ENCODE results near the gene ABTB2. TPM values are rescaled to one million over a fixed set of nuclear protein-coding genes. Genes with fewer than 3 reads are reported as not detected.

ABTB2 gene
- total RNA-seq (ENCODE audit: unreplicated experiment), result 72.8 TPM
- long read RNA-seq, full-length matches to known transcripts, result 3 of 7 reads
- long read RNA-seq, partial matches to known transcripts, result 2 of 7 reads
- long read RNA-seq, other reads (novel, unspliced or antisense), result 2 of 7 reads

DNA sequence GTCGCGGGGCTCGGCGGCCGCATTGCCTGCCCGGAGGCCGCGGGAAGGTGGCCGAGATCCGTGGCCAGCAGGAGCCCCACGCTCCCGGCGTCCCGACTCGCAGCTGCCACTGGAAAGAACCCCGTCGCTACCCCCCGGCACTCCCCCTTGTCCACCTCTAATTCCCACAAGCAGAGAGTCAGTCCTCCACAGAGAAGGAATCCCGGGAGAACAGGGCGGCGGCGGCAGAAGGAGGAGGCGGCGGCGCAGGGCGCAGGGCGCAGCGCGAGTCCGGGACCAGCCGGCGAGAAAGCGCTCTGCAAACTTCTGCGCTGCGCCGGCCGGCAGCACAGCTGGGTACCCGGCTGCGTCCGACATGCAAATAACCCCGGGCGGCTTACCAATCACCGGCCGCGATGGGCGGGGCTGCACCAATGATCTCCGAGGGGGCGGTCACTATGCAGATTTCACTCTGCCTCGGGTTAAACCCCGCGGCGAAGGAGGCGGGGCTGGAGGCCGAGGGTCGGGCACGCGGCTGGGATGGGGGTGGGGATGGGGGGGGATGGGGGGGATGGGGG lies at the start of gene ABTB2:
Gene ABTB2, minus strand, starts transcription at position 310 of the 557 bp plus-strand sequence.
- TF ChIP-seq, protein P1, sequence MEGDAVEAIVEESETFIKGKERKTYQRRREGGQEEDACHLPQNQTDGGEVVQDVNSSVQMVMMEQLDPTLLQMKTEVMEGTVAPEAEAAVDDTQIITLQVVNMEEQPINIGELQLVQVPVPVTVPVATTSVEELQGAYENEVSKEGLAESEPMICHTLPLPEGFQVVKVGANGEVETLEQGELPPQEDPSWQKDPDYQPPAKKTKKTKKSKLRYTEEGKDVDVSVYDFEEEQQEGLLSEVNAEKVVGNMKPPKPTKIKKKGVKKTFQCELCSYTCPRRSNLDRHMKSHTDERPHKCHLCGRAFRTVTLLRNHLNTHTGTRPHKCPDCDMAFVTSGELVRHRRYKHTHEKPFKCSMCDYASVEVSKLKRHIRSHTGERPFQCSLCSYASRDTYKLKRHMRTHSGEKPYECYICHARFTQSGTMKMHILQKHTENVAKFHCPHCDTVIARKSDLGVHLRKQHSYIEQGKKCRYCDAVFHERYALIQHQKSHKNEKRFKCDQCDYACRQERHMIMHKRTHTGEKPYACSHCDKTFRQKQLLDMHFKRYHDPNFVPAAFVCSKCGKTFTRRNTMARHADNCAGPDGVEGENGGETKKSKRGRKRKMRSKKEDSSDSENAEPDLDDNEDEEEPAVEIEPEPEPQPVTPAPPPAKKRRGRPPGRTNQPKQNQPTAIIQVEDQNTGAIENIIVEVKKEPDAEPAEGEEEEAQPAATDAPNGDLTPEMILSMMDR (IDR thresholded peaks at IDR 0.05; ENCODE audit: unreplicated experiment), result no peak
- Mint-ChIP-seq H3K36me3 (ENCODE audit: low read depth, unreplicated experiment) (peaks cover 23% of the 10 kb centered on the region), H3K4me1 (ENCODE audit: unreplicated experiment) (peaks cover 40% of the 10 kb centered on the region)

DNA sequence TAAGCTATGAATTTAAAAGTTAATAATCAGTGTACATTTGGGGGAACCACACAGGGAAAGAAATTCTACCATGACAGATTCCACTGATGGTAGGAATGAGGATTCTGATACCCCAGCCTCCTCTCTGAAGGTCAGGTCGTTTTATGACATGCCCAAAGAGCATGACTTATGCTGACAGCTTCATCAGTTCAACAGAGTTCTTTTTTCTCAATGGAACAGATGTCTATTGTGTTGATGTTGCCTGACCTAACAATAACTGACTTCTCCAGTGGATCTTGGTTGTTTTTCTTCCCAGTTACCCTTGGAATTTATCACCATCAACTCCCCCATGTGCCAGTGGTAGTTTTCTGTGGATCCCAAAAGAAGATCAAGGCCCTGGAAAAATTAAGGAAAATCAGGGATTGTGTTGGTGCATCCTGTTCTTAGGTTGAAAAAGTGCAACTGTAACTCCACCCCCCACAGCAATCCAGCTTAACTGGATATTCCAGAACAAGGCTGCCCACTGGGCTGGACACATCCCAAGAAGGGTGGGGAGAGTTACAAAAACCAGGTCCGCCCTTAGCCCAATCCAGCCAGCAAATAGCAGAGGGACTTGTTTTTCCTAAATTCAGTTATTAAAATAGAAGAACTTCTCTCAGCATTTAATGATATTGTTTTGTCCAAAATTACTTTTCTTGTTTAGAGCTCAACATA lies 49.5 kb upstream of the ABTB2 start:
- no peak for DNase-seq (ENCODE audit: low spot score)
- Mint-ChIP-seq H3K27ac (ENCODE audit: unreplicated experiment) (no peak overlapping the region), H3K9me3 (ENCODE audit: unreplicated experiment) (no peaks in the 10 kb centered on the region), H3K27me3 (ENCODE audit: unreplicated experiment) (no peaks in the 10 kb centered on the region), H3K4me3 (ENCODE audit: unreplicated experiment) (no peak overlapping the region), H3K4me1 (ENCODE audit: unreplicated experiment) (no peaks in the 10 kb centered on the region), H3K36me3 (ENCODE audit: low read depth, unreplicated experiment) (no peaks in the 10 kb centered on the region)
- TF ChIP-seq, protein P1 (IDR thresholded peaks at IDR 0.05; ENCODE audit: unreplicated experiment), result no peak

More for the DNA sequence above, at the start of gene ABTB2:
- DNase-seq (ENCODE audit: low spot score), result peak; percentile 98
- Mint-ChIP-seq H3K9me3 (ENCODE audit: unreplicated experiment) (no peaks in the 10 kb centered on the region), H3K4me3 (ENCODE audit: unreplicated experiment) (peak within 1 kb of the TSS; percentile 99), H3K27me3 (ENCODE audit: unreplicated experiment) (peaks cover 9% of the 10 kb centered on the region), H3K27ac (ENCODE audit: unreplicated experiment) (peak within 1 kb of the TSS; percentile 30)

DNA sequence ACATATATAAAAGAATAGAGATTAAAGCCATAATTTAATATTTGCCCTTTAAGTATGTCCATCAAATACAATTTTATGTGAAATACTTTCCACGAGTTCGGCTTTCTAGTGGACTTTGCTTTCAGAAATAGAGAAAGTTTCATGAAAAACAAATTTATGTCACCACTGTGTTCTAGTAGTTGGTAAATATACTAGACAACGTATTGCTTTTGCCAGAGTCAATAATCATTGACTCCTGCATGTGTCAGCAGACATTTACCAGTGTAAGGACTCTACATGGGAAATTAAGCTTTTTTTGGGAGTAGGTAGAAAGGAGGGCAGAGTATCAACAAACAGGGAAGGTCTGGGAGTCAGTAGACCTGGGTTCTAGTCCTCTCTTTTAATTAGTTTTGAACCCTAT lies 48.6 kb upstream of the ABTB2 start:
- no peak overlapping the region for H3K4me3 Mint-ChIP-seq (ENCODE audit: unreplicated experiment)
- no peaks in the 10 kb centered on the region for H3K9me3 Mint-ChIP-seq (ENCODE audit: unreplicated experiment)
- no peaks in the 10 kb centered on the region for H3K4me1 Mint-ChIP-seq (ENCODE audit: unreplicated experiment)
- no peak for DNase-seq (ENCODE audit: low spot score)
- no peaks in the 10 kb centered on the region for H3K27me3 Mint-ChIP-seq (ENCODE audit: unreplicated experiment)
- TF ChIP-seq, protein P1 (IDR thresholded peaks at IDR 0.05; ENCODE audit: unreplicated experiment), result no peak
- H3K27ac Mint-ChIP-seq (ENCODE audit: unreplicated experiment), result no peak overlapping the region
- no peaks in the 10 kb centered on the region for H3K36me3 Mint-ChIP-seq (ENCODE audit: low read depth, unreplicated experiment)

DNA sequence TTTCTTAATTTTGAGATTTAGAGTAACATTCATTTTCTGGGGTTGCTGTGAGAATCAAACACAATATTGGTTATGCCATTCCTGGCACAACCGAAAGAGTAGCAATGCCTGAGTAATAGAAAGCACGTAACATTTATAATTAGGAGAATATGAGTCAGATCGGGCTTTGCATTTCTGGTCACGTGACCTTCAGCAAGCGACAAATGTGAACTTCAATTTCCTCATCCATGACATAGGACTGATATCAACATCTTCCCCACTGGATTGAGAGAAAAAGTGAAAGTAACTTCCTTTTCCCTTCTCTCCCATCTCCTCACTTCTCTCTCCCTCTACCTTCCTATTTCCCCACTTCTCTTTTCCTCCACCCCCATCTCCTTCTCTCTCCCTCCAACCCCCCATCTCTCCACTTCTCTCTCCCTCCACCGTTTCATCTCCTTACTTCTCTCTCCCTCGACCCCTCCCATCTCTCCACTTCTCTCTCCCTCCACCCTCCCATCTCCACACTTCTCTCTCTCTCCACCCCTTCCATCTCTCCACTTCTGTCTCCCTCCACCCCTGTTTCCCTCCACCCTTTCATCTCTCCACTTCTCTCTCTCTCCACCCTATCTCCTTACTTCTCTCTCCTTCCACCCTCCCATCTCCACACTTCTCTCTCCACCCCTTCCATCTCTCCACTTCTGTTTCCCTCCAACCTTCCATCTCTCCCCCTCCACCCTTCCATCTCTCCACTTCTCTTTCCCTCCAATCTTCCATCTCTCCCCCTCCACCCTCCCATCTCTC lies 47.5 kb upstream of the ABTB2 start:
- no peaks in the 10 kb centered on the region for H3K9me3 Mint-ChIP-seq (ENCODE audit: unreplicated experiment)
- no peaks in the 10 kb centered on the region for H3K4me1 Mint-ChIP-seq (ENCODE audit: unreplicated experiment)
- H3K4me3 Mint-ChIP-seq (ENCODE audit: unreplicated experiment), result no peak overlapping the region
- H3K36me3 Mint-ChIP-seq (ENCODE audit: low read depth, unreplicated experiment), result no peaks in the 10 kb centered on the region
- no peak overlapping the region for H3K27ac Mint-ChIP-seq (ENCODE audit: unreplicated experiment)
- DNase-seq (ENCODE audit: low spot score), result no peak
- TF ChIP-seq, protein P1 (IDR thresholded peaks at IDR 0.05; ENCODE audit: unreplicated experiment), result no peak
- H3K27me3 Mint-ChIP-seq (ENCODE audit: unreplicated experiment), result no peaks in the 10 kb centered on the region
